ENCODE data around the gene PLCG1.

DNA sequence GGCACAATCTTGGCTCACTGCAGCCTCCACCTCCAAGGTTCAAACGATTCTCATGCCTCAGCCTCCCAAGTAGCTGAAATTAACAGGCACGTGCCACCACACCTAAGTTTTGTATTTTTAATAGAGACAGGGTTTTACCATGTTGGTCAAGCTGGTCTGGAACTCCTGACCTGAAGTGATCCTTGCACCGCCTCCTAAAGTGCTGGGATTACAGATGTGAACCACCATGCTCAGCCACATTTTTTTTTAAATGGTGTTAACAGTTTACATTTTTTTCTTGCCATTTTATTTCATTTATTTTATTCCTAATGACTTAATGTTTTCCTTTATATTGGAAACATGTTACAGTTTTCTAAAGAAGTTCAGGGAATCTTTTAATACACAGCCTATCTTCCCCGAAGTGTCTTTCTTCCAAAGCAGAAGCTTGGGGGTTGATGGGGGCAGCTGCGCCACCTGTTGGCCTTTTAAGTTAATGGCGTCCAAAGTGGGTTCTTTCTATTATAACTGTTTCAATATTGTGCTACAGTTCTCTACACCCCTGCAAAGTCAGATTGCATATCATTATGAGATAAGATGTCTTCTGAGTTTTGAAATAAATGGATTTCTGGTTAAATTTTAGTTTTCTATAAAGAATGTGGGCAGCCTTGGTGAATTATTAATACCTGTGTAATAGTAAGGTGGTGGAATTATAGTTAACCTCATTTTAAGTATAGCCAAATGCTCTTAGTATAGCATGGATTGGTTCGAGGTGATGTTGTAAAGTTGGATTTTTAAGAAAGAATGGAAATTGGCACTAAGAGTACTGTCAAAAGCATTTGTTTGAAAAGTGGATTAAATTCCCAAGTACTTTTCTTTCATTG lies 42.0 kb upstream of the PLCG1 start:
- TF ChIP-seq, protein P1, sequence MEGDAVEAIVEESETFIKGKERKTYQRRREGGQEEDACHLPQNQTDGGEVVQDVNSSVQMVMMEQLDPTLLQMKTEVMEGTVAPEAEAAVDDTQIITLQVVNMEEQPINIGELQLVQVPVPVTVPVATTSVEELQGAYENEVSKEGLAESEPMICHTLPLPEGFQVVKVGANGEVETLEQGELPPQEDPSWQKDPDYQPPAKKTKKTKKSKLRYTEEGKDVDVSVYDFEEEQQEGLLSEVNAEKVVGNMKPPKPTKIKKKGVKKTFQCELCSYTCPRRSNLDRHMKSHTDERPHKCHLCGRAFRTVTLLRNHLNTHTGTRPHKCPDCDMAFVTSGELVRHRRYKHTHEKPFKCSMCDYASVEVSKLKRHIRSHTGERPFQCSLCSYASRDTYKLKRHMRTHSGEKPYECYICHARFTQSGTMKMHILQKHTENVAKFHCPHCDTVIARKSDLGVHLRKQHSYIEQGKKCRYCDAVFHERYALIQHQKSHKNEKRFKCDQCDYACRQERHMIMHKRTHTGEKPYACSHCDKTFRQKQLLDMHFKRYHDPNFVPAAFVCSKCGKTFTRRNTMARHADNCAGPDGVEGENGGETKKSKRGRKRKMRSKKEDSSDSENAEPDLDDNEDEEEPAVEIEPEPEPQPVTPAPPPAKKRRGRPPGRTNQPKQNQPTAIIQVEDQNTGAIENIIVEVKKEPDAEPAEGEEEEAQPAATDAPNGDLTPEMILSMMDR (conservative IDR thresholded peaks at IDR 0.05), result peak; percentile 98
- TF ChIP-seq EZH2 (IDR thresholded peaks at IDR 0.05; ENCODE audit: low read depth), result no peak
